ENCODE results near the gene DENND1B.

- no peak for TF ChIP-seq POLR2A (IDR thresholded peaks at IDR 0.05)
- no peak for TF ChIP-seq CTCF (IDR thresholded peaks at IDR 0.05)
Measured at GRCh38 chr1:197633447-197634078, 141.7 kb downstream of the DENND1B start.
